Activated CD4-positive, alpha-beta T cell treated with anti-CD3 and anti-CD28 coated beads, Interleukin-2, amount 50 U/mL, for 1 hour (primary cell): ENCODE measurements around the gene GDE1.

Source experiments
- DNase-seq: peaks from one replicate; pipeline ENCODE4 v3.0.0-alpha.2; 2020

Gene GDE1

GRCh38 chr16:19523559-19524355, 1.9 kb upstream of the GDE1 start, which contains the start of gene CCP110:
Gene CCP110 (plus strand): TSS chr16:19523942. CDS start chr16:19527882, 3,940 bp downstream.
- peak; percentile 93 for DNase-seq

- DNase-seq = no peak
Measured at GRCh38 chr16:19523184-19523558, 1.3 kb upstream of the GDE1 start.

DNA sequence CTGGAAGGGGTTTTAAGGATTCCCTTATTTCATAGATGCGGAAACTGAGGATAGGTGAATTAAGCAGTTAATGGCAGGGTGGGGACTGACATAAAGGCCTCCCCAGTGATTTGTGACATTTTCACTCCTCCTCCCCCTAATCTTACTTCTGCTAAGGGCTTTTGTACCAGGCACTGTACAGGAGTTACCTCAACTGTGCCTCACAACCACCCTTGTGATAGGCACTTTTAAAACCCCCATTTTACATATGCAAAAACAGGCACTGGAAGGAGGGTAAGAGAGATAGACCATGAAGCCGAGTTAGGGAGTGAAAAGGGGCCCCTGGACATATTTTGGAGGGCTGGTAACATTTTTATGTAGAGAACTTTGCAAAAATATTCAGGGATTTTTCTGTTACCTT, 862 bp upstream of the GDE1 start:
- no peak for DNase-seq

DNA sequence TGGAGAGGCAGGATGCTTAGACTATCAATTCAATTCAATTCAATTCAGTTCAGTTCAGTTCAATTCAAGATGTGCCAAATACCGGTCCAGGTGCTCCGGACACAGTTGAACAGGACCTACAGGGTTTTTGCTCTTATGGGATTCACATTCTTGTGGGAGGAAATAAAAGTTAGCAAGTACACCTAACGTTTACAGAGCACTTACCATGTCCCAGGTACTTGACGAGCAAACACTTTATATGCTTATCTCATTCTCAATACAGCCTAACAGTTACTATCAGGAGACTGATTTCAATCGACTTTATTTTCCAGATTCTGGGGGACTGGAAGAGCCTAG, 467 bp upstream of the GDE1 start:
- no peak for DNase-seq

DNA sequence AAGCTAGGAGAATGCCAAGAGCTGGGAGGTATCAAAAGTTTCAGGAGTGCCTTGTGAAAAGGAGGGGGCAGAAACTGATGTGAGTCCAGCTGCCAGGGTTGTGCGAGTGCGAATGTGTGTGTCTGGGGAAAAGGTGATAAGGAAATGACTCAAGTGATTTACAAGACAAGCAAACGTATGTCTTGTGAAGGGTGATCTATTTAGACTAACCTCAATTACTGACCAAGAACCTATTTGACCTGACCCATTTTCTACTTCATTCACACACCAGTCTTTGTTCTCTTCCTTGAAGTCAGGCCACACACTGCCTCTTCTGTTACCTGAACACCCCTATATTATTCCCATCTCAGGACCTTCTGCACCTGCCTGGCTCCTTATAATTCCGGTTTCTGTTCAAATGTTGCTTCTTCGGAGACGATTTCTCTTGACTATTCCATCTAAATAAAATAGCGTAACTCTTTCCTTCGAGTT, 1.0 kb downstream of the GDE1 start:
- no peak for DNase-seq

GRCh38 chr16:19518388-19518787, 3.5 kb downstream of the GDE1 start:
- no peak for DNase-seq

- no peak for DNase-seq
Measured at GRCh38 chr16:19517424-19518089, 4.3 kb downstream of the GDE1 start.

GRCh38 chr16:19515757-19516156, 6.1 kb downstream of the GDE1 start:
- no peak for DNase-seq

DNA sequence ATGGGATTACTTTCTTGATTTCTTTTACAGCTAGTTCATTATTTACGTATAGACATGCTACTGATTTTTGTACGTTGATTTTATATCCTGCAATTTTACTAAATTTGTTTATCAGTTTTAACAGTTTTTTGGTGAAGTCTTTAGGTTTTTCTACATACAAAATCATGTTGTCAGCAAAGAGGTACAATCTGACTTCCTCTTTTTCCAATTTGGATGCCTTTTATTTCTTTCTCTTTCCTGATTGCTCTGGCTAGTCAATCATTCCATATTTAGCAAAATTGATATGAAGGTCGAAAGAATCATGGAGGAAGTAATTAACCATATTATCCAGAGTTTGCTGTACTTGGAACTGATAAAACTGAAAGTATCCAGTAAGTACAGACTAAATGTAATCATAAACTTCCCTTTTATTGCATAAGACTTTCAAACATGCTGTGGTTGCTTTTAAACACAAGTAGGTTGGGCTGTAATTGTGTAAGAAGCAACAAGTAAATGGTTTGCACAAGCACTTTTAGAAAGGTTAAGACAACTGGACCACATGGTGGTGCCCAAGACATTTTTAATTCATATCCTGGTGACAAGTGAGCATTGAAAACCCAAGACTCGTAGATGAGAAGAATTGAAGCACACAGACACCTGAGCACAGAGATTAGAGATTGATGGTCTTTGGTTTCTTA, 8.4 kb downstream of the GDE1 start:
- no peak for DNase-seq

- DNase-seq = no peak
Measured at GRCh38 chr16:19512297-19512696, 9.6 kb downstream of the GDE1 start.

- DNase-seq = no peak
Measured at GRCh38 chr16:19507867-19508266, 14.0 kb downstream of the GDE1 start.

- no peak for DNase-seq
Measured at GRCh38 chr16:19506965-19507364, 14.9 kb downstream of the GDE1 start.

DNA sequence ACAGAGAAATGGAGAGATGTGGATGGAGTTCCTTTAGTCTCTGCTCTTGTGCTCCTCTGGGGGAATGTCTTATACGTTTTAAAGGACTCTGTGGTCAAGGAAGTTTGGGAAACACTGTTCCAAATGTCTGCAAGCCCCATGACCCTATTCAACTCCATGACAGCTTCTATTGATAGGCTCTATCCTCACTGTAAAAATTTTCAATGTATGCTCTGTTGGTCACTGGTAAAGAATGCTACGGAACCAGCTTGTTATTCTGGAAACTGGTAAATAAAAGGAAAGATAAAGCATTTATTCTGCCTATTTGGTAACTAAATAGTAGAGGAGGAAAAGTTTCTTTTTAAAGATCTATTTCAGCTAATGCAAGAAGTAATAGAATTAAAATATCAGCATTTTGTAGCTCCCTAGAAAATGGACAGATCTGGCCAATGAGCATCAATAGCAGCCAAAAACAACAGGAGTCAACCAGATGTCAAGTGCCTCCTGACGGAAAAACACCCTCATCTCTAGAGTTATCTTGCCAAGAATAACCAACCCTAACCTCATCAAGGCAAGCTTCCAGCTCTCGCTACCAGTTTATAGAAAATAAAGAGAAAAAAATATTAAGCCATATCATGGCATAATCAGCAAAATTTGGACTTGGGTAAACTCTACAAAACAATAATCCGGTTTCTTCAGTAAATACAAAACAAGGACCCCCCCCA, 16.1 kb downstream of the GDE1 start:
- DNase-seq = no peak

GRCh38 chr16:19503461-19504075, 18.3 kb downstream of the GDE1 start:
- DNase-seq = no peak

GRCh38 chr16:19502395-19503131, 19.3 kb downstream of the GDE1 start:
- DNase-seq = peak; percentile 64

DNA sequence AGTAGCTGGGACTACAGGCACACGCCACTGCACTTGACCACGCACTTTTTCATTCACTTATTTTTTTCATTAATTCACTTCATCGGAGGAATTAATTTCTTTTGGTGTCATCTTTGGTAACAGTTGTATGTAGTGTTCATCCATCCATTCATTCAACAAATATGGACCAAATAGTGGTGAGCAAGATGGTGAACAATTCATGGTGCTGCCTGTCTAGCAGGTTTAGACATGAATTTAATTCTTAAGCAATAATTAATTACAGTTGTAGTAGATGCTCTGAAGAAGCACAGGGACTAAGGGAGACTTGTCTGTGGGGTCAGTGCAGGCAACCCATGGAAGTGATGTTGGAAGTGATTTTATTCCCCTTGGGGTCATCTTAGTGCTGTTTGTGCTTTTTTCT, 22.4 kb downstream of the GDE1 start:
- no peak for DNase-seq

DNA sequence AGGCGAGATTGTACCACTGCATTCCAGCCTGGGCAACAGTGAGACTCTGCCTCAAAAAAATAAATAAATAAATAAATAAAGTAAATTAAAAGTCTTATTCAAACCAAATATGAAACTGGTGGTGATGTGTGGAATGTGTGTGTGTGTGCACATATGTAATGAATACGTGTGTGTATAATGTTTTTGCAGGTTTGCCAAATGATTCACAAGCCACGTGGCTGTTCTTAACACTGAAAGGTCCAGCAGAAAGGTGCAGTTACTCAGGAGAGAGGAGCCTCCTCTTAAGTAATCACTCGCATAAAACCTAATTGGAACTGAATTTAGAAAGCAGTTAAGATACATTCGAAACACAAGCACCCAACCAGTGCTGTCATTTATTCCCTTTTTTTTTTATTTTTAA, 22.9 kb downstream of the GDE1 start:
- DNase-seq = no peak

- no peak for DNase-seq
Measured at GRCh38 chr16:19497176-19497575, 24.7 kb downstream of the GDE1 start.

- DNase-seq = no peak
Measured at GRCh38 chr16:19490619-19491018, 31.3 kb downstream of the GDE1 start.

GRCh38 chr16:19488213-19488640, 33.7 kb downstream of the GDE1 start:
- no peak for DNase-seq

GRCh38 chr16:19486750-19487325, 35.1 kb downstream of the GDE1 start:
- no peak for DNase-seq

DNA sequence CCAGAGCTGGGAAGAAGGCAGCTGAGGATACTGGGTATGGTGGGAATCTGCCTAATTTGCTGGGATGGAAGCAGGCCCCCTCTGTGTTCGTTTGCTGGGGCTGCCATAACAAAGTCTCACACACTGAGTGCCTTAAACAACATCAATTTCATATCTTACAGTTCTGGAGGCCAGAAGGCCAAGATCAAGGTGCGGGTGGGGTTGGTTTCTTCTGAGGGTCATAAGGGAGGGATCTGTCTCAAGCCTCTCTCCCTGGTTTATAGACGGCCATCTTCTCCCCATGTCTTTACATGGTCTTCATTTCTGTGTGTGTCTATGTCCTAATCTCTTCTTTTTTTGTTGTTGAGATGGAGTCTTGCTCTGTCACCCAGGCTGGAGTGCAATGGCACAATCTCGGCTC, 35.8 kb downstream of the GDE1 start:
- DNase-seq = no peak
